HL-60 (cell line): Measurements from ENCODE around the gene C4BPA.

Experiments
- DNase-seq, 2 experiments: peaks; one replicate each; pipeline ENCODE4 v3.0.0-alpha.2; 2010 to 2020; ENCODE audit warnings: low read depth in 1 of 2, low spot score in 1 of 2
- H3K27ac ChIP-seq: fragments of 250-450 bp; sonication (Bioruptor Pico); replicated peaks from 2 replicates; pipeline ENCODE4 v1.5.1; 2020; ENCODE audit warnings: mild to moderate bottlenecking, moderate library complexity
- H3K27me3 ChIP-seq: fragments of 250-450 bp; sonication (Bioruptor Pico); 2 replicates; pipeline ENCODE4 v1.5.1; 2021; ENCODE audit warnings: mild to moderate bottlenecking, moderate library complexity; ENCODE audit not compliant: insufficient read depth, poor library complexity, severe bottlenecking
- H3K4me3 ChIP-seq: replicated peaks from 2 replicates; pipeline ENCODE4 v1.5.1; 2011; ENCODE audit warnings: mild to moderate bottlenecking, control low read depth, low read length; ENCODE audit not compliant: insufficient read depth
- GABPA ChIP-seq: IDR thresholded peaks from 2 replicates; pipeline ENCODE4 v1.6.1; 2012; ENCODE audit warnings: low read depth
- POLR2AphosphoS5 ChIP-seq: IDR thresholded peaks from 2 replicates; pipeline ENCODE4 v1.6.1; 2012; ENCODE audit warnings: low read depth
- SPI1 ChIP-seq: IDR thresholded peaks from 2 replicates; pipeline ENCODE4 v1.6.1; 2012; ENCODE audit warnings: low read depth, mild to moderate bottlenecking, borderline replicate concordance
- TF ChIP-seq, protein P1 (sequence below): IDR thresholded peaks from 2 replicates; pipeline ENCODE4 v1.6.1; 2012; ENCODE audit warnings: low read depth; ENCODE audit not compliant: insufficient replicate concordance
- TF ChIP-seq, protein P2 (sequence below): IDR thresholded peaks from one replicate; pipeline ENCODE4 v1.5.1; 2011; ENCODE audit warnings: low read length, control low read depth, inconsistent platforms; ENCODE audit not compliant: insufficient read depth

The C4BPA gene

DNA sequence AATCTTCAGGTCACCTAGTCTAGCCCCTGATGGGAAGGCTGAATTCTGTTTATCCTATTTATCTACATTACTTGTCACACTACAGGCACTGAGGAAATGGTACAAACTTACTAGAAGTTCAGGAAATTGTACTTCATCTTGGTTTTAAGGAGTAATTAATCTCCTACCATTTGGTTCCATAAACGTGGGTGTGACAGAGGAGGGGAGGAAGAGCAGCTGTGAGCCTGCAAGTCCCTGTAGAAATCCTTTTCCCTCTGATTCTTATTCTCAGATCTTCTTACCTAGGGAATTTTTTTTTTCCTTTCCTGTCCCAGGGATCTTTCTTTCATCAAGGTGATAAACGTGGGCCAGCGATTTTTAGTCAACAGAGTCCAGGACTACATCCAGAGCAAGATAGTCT, 36.8 kb upstream of the C4BPA start:
- no peak overlapping the region for H3K4me3 ChIP-seq
- H3K27me3 ChIP-seq: no peaks in the 10 kb centered on the region
- TF ChIP-seq, protein P1, sequence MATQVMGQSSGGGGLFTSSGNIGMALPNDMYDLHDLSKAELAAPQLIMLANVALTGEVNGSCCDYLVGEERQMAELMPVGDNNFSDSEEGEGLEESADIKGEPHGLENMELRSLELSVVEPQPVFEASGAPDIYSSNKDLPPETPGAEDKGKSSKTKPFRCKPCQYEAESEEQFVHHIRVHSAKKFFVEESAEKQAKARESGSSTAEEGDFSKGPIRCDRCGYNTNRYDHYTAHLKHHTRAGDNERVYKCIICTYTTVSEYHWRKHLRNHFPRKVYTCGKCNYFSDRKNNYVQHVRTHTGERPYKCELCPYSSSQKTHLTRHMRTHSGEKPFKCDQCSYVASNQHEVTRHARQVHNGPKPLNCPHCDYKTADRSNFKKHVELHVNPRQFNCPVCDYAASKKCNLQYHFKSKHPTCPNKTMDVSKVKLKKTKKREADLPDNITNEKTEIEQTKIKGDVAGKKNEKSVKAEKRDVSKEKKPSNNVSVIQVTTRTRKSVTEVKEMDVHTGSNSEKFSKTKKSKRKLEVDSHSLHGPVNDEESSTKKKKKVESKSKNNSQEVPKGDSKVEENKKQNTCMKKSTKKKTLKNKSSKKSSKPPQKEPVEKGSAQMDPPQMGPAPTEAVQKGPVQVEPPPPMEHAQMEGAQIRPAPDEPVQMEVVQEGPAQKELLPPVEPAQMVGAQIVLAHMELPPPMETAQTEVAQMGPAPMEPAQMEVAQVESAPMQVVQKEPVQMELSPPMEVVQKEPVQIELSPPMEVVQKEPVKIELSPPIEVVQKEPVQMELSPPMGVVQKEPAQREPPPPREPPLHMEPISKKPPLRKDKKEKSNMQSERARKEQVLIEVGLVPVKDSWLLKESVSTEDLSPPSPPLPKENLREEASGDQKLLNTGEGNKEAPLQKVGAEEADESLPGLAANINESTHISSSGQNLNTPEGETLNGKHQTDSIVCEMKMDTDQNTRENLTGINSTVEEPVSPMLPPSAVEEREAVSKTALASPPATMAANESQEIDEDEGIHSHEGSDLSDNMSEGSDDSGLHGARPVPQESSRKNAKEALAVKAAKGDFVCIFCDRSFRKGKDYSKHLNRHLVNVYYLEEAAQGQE: no peak

DNA sequence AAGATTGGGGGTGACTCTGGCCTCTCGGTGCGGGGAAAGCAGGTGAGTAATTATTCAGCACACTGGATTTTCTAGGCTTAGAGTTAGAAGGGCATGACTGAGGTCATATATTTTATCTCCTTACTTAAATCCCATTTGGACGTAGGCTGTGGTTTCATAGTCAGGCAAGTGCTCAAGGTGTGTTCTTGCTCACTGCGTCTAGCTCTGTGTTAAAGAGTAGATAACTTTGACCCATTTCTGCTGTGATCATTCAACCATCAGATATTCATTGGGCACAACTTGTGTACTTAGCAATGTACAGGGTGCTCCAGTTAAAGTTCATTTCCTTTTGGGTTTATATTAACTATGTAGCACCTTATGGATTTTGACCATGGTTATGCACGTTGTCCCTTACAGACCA, 36.4 kb upstream of the C4BPA start:
- TF ChIP-seq, protein P2, sequence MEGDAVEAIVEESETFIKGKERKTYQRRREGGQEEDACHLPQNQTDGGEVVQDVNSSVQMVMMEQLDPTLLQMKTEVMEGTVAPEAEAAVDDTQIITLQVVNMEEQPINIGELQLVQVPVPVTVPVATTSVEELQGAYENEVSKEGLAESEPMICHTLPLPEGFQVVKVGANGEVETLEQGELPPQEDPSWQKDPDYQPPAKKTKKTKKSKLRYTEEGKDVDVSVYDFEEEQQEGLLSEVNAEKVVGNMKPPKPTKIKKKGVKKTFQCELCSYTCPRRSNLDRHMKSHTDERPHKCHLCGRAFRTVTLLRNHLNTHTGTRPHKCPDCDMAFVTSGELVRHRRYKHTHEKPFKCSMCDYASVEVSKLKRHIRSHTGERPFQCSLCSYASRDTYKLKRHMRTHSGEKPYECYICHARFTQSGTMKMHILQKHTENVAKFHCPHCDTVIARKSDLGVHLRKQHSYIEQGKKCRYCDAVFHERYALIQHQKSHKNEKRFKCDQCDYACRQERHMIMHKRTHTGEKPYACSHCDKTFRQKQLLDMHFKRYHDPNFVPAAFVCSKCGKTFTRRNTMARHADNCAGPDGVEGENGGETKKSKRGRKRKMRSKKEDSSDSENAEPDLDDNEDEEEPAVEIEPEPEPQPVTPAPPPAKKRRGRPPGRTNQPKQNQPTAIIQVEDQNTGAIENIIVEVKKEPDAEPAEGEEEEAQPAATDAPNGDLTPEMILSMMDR: no peak
- TF ChIP-seq POLR2AphosphoS5: no peak
- TF ChIP-seq GABPA: no peak
- TF ChIP-seq, protein P1: no peak
- no peak for TF ChIP-seq SPI1
- DNase-seq: no peak
- Histone ChIP-seq H3K27me3 (no peaks in the 10 kb centered on the region), H3K4me3 (no peak overlapping the region), H3K27ac (no peak overlapping the region)

More for the DNA sequence above, 36.8 kb upstream of the C4BPA start:
- DNase-seq: no peak
- H3K27ac ChIP-seq: no peak overlapping the region

DNA sequence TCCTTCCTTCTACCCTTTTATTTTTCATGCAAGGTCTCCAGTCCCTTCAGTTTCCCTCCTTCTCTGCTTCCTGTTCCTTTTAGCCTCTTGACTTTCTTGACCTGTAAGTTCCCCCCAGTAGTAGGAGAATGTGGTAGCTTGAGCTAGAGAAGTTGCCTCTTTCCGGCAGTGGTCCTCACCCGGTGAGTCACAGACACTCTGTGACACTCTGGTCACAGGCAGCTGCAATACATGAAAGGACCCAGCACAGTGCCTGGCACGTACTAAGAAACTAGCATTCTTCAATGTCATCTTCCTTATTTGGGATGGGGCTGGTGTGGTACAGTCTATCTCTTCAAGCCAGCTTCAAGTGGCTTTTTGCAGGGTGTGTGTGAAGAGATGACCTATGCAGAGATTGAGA, 35.0 kb upstream of the C4BPA start:
- peak; percentile 73 to 77 for DNase-seq
- Histone ChIP-seq H3K4me3 (no peak overlapping the region), H3K27me3 (no peaks in the 10 kb centered on the region), H3K27ac (peak overlapping the region; percentile 31; the same call in 1 of the 2 replicates)
- TF ChIP-seq GABPA: no peak
- TF ChIP-seq POLR2AphosphoS5: no peak

DNA sequence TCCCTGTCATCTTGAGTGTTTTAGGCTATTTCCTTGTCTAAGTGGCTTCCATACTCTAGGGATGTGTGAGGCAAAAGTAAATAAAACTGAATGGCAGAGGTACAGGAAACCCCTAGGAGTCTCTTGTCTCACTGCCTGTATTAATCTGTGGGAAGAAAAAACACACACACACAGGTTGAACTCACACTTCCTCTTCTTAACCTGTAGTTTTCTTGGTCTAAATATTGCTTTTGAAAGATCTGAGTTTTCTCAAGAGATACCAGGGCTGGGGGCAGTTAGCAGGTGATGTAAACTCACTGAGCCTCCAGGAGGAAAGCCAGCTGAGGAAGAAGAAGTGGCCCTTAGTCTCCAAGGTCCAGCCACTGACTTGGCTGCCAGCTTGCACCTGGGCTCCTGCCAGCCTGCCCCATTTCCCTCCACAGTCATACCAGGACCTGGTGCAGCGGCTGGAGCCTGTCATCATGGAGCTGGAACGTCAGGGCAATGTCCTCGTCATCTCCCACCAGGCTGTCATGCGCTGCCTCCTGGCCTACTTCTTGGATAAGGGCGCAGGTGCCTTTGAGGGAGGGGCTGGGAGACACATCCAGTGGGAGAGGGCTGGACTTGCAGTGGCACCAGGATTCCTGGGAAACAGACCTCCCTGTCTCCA, 34.1 kb upstream of the C4BPA start:
- H3K27me3 ChIP-seq: no peaks in the 10 kb centered on the region
- peak; percentile 26 to 48 for DNase-seq
- TF ChIP-seq, protein P2: no peak
- TF ChIP-seq GABPA (no peak), SPI1 (peak; percentile 85)
- H3K4me3 ChIP-seq: no peak overlapping the region
- peak overlapping the region; percentile 32 for H3K27ac ChIP-seq

DNA sequence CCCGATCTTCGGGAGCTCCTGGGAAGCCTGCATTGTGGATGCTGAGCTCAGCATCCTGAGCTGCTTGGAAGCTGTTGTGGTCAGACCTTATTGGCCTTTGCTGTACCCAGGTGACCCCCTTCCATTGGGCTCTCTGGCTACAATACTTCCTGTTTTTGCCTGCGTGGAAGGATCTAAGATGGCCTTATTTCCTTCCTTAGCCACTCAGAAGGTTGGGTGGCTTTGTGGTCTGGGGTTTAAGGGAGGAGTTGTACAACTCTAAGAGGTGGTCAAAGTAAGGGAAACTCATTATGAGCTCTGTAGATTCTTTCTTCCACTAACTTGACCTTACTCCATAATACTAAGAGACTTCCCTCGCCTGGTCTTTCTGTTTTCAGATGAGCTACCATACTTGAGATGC, 33.2 kb upstream of the C4BPA start:
- peak in 1 of 2 experiments; percentile 90 for DNase-seq

More for the DNA sequence above, 33.2 kb upstream of the C4BPA start:
- Histone ChIP-seq H3K27me3 (no peaks in the 10 kb centered on the region), H3K27ac (peak overlapping the region; percentile 32), H3K4me3 (no peak overlapping the region)
- TF ChIP-seq POLR2AphosphoS5 (0 out of 2 replicates have a peak, but pooled peaks have one; percentile 28), GABPA (no peak), SPI1 (no peak; the same call in 1 of the 2 replicates)
- TF ChIP-seq, protein P2: no peak
